ENCODE results near the gene PGC. TPM values are rescaled to one million over a fixed set of nuclear protein-coding genes. Genes with fewer than 3 reads are reported as not detected.
"Not testable (repeated sequence)": the region's sequence is repeated elsewhere in the genome, so short reads cannot be mapped to it uniquely, and the experiment has no call there.

PGC gene
- total RNA-seq, 1 donor from 2014 or later: not detected

- Mint-ChIP-seq H3K27me3 (ENCODE audit: unreplicated experiment) (peaks cover 1% of the 10 kb centered on the region), H3K4me3 (ENCODE audit: unreplicated experiment) (no peak overlapping the region), H3K27ac (ENCODE audit: unreplicated experiment) (no peak overlapping the region), H3K9me3 (ENCODE audit: unreplicated experiment) (peaks cover 2% of the 10 kb centered on the region), H3K36me3 (ENCODE audit: unreplicated experiment) (peaks cover 5% of the 10 kb centered on the region), H3K4me1 (ENCODE audit: low read depth, unreplicated experiment) (peaks cover 2% of the 10 kb centered on the region)
- DNase-seq: no peak
- TF ChIP-seq, protein P1, sequence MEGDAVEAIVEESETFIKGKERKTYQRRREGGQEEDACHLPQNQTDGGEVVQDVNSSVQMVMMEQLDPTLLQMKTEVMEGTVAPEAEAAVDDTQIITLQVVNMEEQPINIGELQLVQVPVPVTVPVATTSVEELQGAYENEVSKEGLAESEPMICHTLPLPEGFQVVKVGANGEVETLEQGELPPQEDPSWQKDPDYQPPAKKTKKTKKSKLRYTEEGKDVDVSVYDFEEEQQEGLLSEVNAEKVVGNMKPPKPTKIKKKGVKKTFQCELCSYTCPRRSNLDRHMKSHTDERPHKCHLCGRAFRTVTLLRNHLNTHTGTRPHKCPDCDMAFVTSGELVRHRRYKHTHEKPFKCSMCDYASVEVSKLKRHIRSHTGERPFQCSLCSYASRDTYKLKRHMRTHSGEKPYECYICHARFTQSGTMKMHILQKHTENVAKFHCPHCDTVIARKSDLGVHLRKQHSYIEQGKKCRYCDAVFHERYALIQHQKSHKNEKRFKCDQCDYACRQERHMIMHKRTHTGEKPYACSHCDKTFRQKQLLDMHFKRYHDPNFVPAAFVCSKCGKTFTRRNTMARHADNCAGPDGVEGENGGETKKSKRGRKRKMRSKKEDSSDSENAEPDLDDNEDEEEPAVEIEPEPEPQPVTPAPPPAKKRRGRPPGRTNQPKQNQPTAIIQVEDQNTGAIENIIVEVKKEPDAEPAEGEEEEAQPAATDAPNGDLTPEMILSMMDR (IDR thresholded peaks at IDR 0.05; ENCODE audit: partially characterized antibody, unreplicated experiment): no peak
Measured at GRCh38 chr6:41770381-41771057, 23.3 kb upstream of the PGC start.

DNA sequence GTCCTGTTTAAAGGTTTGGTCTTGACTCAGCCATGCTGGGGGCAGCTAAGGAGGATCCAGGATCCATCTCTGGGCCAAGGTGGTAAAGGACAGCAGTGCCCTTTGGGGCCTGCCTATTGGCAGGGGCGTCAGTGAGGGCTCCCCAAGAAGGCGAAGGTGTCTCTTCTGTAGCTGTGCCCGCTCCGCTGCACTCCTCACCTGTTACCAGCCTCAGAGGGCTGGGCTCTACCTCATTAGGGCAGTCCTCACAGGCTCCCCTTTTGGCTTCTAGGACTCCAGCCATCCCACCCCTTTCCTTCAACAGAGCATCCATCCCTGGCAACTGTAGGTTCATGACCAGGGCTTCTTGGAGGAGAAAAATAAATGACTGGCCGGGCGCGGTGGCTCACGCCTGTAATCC lies 22.2 kb upstream of the PGC start:
- H3K4me1 Mint-ChIP-seq (ENCODE audit: low read depth, unreplicated experiment): peaks cover 2% of the 10 kb centered on the region
- peaks cover 3% of the 10 kb centered on the region for H3K9me3 Mint-ChIP-seq (ENCODE audit: unreplicated experiment)
- no peak overlapping the region for H3K27ac Mint-ChIP-seq (ENCODE audit: unreplicated experiment)
- TF ChIP-seq, protein P1 (IDR thresholded peaks at IDR 0.05; ENCODE audit: partially characterized antibody, unreplicated experiment): no peak
- H3K36me3 Mint-ChIP-seq (ENCODE audit: unreplicated experiment): peaks cover 5% of the 10 kb centered on the region
- peaks cover 1% of the 10 kb centered on the region for H3K27me3 Mint-ChIP-seq (ENCODE audit: unreplicated experiment)
- H3K4me3 Mint-ChIP-seq (ENCODE audit: unreplicated experiment): no peak overlapping the region
- DNase-seq: no peak

GRCh38 chr6:41768545-41769308 lies 21.5 kb upstream of the PGC start:
- peaks cover 7% of the 10 kb centered on the region for H3K4me1 Mint-ChIP-seq (ENCODE audit: low read depth, unreplicated experiment)
- H3K27ac Mint-ChIP-seq (ENCODE audit: unreplicated experiment): no peak overlapping the region
- H3K36me3 Mint-ChIP-seq (ENCODE audit: unreplicated experiment): peaks cover 5% of the 10 kb centered on the region

DNA sequence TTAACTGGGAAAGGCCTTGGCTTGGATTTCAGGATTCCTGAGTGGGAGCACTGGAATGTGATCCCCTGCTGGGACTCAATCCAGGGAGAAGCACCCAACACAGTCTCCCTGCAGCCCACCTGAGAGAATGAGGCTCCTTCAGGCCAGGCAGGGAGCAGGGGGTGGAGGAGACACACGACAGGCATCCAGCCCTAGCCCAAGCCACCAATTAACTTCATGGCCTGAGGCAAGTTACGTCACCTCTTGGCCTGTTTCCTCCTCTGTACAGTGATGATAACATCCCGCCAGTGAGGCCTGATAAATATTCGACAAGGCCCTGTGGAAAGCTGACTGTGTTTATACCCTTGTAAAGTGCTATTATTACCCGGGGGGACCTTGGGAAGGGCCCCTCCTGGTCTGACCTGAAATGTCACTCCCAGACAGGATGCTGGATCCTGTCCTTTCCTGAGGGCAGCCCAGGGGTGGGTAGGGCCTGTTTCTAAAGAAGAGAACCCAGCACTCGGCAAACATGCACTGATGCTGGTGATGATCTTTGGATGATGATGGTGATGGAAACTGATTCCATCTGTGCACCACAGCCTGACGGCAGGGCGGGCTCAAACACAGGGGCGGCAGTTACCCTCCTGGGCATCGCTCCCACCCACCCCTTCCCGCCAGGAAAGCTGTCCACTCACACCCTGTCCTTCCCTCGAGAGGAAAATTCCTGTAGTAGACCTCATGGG lies 20.1 kb upstream of the PGC start:
- Mint-ChIP-seq H3K36me3 (ENCODE audit: unreplicated experiment) (peaks cover 5% of the 10 kb centered on the region), H3K4me1 (ENCODE audit: low read depth, unreplicated experiment) (peaks cover 8% of the 10 kb centered on the region), H3K27me3 (ENCODE audit: unreplicated experiment) (peaks cover 1% of the 10 kb centered on the region), H3K9me3 (ENCODE audit: unreplicated experiment) (peaks cover 6% of the 10 kb centered on the region), H3K4me3 (ENCODE audit: unreplicated experiment) (no peak overlapping the region), H3K27ac (ENCODE audit: unreplicated experiment) (no peak overlapping the region)
- no peak for DNase-seq
- TF ChIP-seq, protein P1 (IDR thresholded peaks at IDR 0.05; ENCODE audit: partially characterized antibody, unreplicated experiment): no peak

More at GRCh38 chr6:41768545-41769308, 21.5 kb upstream of the PGC start:
- no peak for DNase-seq
- TF ChIP-seq, protein P1 (IDR thresholded peaks at IDR 0.05; ENCODE audit: partially characterized antibody, unreplicated experiment): no peak
- no peak overlapping the region for H3K4me3 Mint-ChIP-seq (ENCODE audit: unreplicated experiment)
- H3K27me3 Mint-ChIP-seq (ENCODE audit: unreplicated experiment): peaks cover 1% of the 10 kb centered on the region
- H3K9me3 Mint-ChIP-seq (ENCODE audit: unreplicated experiment): peaks cover 6% of the 10 kb centered on the region

GRCh38 chr6:41766043-41766664 lies 19.0 kb upstream of the PGC start:
- H3K27me3 Mint-ChIP-seq (ENCODE audit: unreplicated experiment); H3K9me3 Mint-ChIP-seq (ENCODE audit: unreplicated experiment); H3K4me3 Mint-ChIP-seq (ENCODE audit: unreplicated experiment); H3K36me3 Mint-ChIP-seq (ENCODE audit: unreplicated experiment); H3K4me1 Mint-ChIP-seq (ENCODE audit: low read depth, unreplicated experiment); H3K27ac Mint-ChIP-seq (ENCODE audit: unreplicated experiment); DNase-seq: not testable (repeated sequence)
